ENCODE measurements around the gene RADIL. TPM values are rescaled to one million over a fixed set of nuclear protein-coding genes. Genes with fewer than 3 reads are reported as not detected.

The RADIL gene
- total RNA-seq, 1 donor from 2014 or later: 2.4 TPM

- TF ChIP-seq CTCF (IDR thresholded peaks at IDR 0.05; ENCODE audit: unreplicated experiment): no peak
- Mint-ChIP-seq H3K4me1 (ENCODE audit: unreplicated experiment) (peaks cover 6% of the 10 kb centered on the region), H3K4me3 (ENCODE audit: unreplicated experiment) (no peak overlapping the region), H3K27me3 (ENCODE audit: unreplicated experiment) (no peaks in the 10 kb centered on the region), H3K36me3 (ENCODE audit: low read depth, unreplicated experiment) (peaks cover 3% of the 10 kb centered on the region), H3K27ac (ENCODE audit: unreplicated experiment) (no peak overlapping the region), H3K9me3 (ENCODE audit: unreplicated experiment) (no peaks in the 10 kb centered on the region)
- DNase-seq (ENCODE audit: low spot score): no peak
Observed at GRCh38 chr7:4815609-4816418, 67.7 kb downstream of the RADIL start.

- TF ChIP-seq CTCF (IDR thresholded peaks at IDR 0.05; ENCODE audit: unreplicated experiment): no peak
- Mint-ChIP-seq H3K4me1 (ENCODE audit: unreplicated experiment) (peaks cover 6% of the 10 kb centered on the region), H3K9me3 (ENCODE audit: unreplicated experiment) (no peaks in the 10 kb centered on the region), H3K36me3 (ENCODE audit: low read depth, unreplicated experiment) (peaks cover 3% of the 10 kb centered on the region), H3K27ac (ENCODE audit: unreplicated experiment) (no peak overlapping the region), H3K4me3 (ENCODE audit: unreplicated experiment) (no peak overlapping the region), H3K27me3 (ENCODE audit: unreplicated experiment) (no peaks in the 10 kb centered on the region)
- DNase-seq (ENCODE audit: low spot score): no peak
Observed at GRCh38 chr7:4815121-4815520, 68.4 kb downstream of the RADIL start.

- no peak for TF ChIP-seq CTCF (IDR thresholded peaks at IDR 0.05; ENCODE audit: unreplicated experiment)
- H3K9me3 Mint-ChIP-seq (ENCODE audit: unreplicated experiment): no peaks in the 10 kb centered on the region
- no peak overlapping the region for H3K4me3 Mint-ChIP-seq (ENCODE audit: unreplicated experiment)
- no peak for DNase-seq (ENCODE audit: low spot score)
- H3K36me3 Mint-ChIP-seq (ENCODE audit: low read depth, unreplicated experiment): peaks cover 3% of the 10 kb centered on the region
- peaks cover under 1% of the 10 kb centered on the region for H3K4me1 Mint-ChIP-seq (ENCODE audit: unreplicated experiment)
- H3K27me3 Mint-ChIP-seq (ENCODE audit: unreplicated experiment): no peaks in the 10 kb centered on the region
- no peak overlapping the region for H3K27ac Mint-ChIP-seq (ENCODE audit: unreplicated experiment)
Observed at GRCh38 chr7:4814433-4814832, 69.1 kb downstream of the RADIL start.

GRCh38 chr7:4809666-4810065, 73.8 kb downstream of the RADIL start:
- Mint-ChIP-seq H3K36me3 (ENCODE audit: low read depth, unreplicated experiment) (peaks cover 7% of the 10 kb centered on the region), H3K9me3 (ENCODE audit: unreplicated experiment) (no peaks in the 10 kb centered on the region), H3K4me3 (ENCODE audit: unreplicated experiment) (no peak overlapping the region), H3K27me3 (ENCODE audit: unreplicated experiment) (peaks cover 2% of the 10 kb centered on the region), H3K4me1 (ENCODE audit: unreplicated experiment) (no peaks in the 10 kb centered on the region), H3K27ac (ENCODE audit: unreplicated experiment) (no peak overlapping the region)
- TF ChIP-seq CTCF (IDR thresholded peaks at IDR 0.05; ENCODE audit: unreplicated experiment): no peak
- DNase-seq (ENCODE audit: low spot score): no peak

- Mint-ChIP-seq H3K9me3 (ENCODE audit: unreplicated experiment) (no peaks in the 10 kb centered on the region), H3K27ac (ENCODE audit: unreplicated experiment) (no peak overlapping the region), H3K4me1 (ENCODE audit: unreplicated experiment) (no peaks in the 10 kb centered on the region), H3K4me3 (ENCODE audit: unreplicated experiment) (no peak overlapping the region), H3K36me3 (ENCODE audit: low read depth, unreplicated experiment) (peaks cover 5% of the 10 kb centered on the region), H3K27me3 (ENCODE audit: unreplicated experiment) (peaks cover 2% of the 10 kb centered on the region)
- TF ChIP-seq CTCF (IDR thresholded peaks at IDR 0.05; ENCODE audit: unreplicated experiment): no peak
- DNase-seq (ENCODE audit: low spot score): no peak
Observed at GRCh38 chr7:4809091-4809591, 74.4 kb downstream of the RADIL start.
